Vagina (tissue), 2 donors: ENCODE data around the gene KIF21A.

ENCODE experiments used
- CTCF ChIP-seq, 3 experiments: fragments of 450-650 bp in 2 of 3; fragments of 200-600 bp in 1 of 3; sonication (generic) in 1 of 3; IDR thresholded peaks; one replicate each; pipeline ENCODE4 v1.5.1; 2017 to 2019; ENCODE audit warnings: antibody characterized with exemption in 3 of 3, mild to moderate bottlenecking in 2 of 3, moderate library complexity in 2 of 3
- POLR2A ChIP-seq, 2 donors: fragments of 450-650 bp; IDR thresholded peaks; one replicate each; pipeline ENCODE4 v1.6.1; 2017; ENCODE audit warnings: antibody characterized with exemption in 2 of 2, mild to moderate bottlenecking in 2 of 2, moderate library complexity in 2 of 2
- POLR2AphosphoS5 ChIP-seq, 2 donors: sonication (generic); formaldehyde crosslinking; IDR thresholded peaks; one replicate each; pipeline ENCODE4 v1.9.0; 2017; ENCODE audit warnings: antibody characterized with exemption in 2 of 2, mild to moderate bottlenecking in 2 of 2, low read depth in 1 of 2; ENCODE audit not compliant: insufficient read depth in 1 of 2

DNA sequence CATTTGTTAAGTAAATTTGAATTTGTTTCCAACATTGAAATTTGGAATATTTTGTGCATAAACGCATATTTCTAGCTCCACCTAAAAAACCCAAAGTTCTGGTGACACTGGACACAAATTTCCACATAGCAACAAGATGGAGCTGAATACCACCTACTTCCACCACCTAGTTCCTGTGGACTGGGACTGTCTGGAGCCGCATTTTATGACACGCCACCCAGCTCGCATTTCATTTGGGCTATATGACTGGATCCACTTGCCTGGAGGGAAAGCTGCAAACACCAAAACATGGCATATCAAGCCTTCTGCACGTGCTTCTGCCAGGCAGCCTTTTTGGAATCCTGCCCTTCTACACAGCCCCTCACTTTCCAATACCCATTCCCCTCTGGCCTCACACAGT is 173.4 kb downstream of the KIF21A start:
- TF ChIP-seq CTCF (IDR thresholded peaks at IDR 0.05): no peak
- TF ChIP-seq POLR2A (IDR thresholded peaks at IDR 0.05): no peak
- TF ChIP-seq POLR2AphosphoS5 (IDR thresholded peaks at IDR 0.05; ENCODE audit: insufficient read depth in 1 of 2, low read depth in 1 of 2): no peak
